ENCODE results near the gene TMEM116.

- TF ChIP-seq CTCF (IDR thresholded peaks at IDR 0.05) (no peak), POLR2A (IDR thresholded peaks at IDR 0.05) (no peak)
Measured at GRCh38 chr12:111893287-111893686, 119.7 kb downstream of the TMEM116 start.
